H1 (cell line): ENCODE results near the gene ALOX5AP. TPM values are rescaled to one million over a fixed set of nuclear protein-coding genes. Genes with fewer than 3 reads are reported as not detected.

Experiments used
- CTCF ChIA-PET: fragments of 300-600 bp; sonication (Branson Sonifier 250); formaldehyde crosslinking; loops from one replicate; lab custom pipeline; 2021; ENCODE audit not compliant: partially characterized antibody; lab: Charles Lee
- POLR2A ChIA-PET: fragments of 300-600 bp; sonication (Branson Sonifier 250); formaldehyde crosslinking; loops from one replicate; lab custom pipeline; 2021; ENCODE audit warnings: inconsistent platforms; ENCODE audit not compliant: partially characterized antibody; lab: Charles Lee
- DNase-seq, 2 experiments: peaks; one replicate each; pipeline versions ENCODE4 v3.0.0 to v3.0.0-alpha.2; 2010 to 2022; ENCODE audit warnings: low spot score in 2 of 2, low read depth in 1 of 2, mixed read lengths in 1 of 2
- FAIRE-seq: peaks from 2 replicates; lab custom pipeline; 2011; peaks lifted over from hg19 to GRCh38; lab: Jason Lieb, UNC
- H2AFZ ChIP-seq: 2 replicates; pipeline ENCODE4 v1.8.1; 2012; ENCODE audit warnings: low read length, inconsistent platforms
- H2AK5ac ChIP-seq: 2 replicates; pipeline ENCODE4 v1.6.1; 2013; ENCODE audit warnings: low read depth, low read length
- H2BK120ac ChIP-seq: replicated peaks from 2 replicates; pipeline ENCODE3; 2013; ENCODE audit warnings: low read depth, low read length, inconsistent platforms
- H2BK12ac ChIP-seq: 2 replicates; pipeline ENCODE4 v1.6.1; 2013; ENCODE audit warnings: low read depth, low read length
- H2BK15ac ChIP-seq: 2 replicates; pipeline ENCODE4 v1.6.1; 2013; ENCODE audit warnings: low read length
- H2BK20ac ChIP-seq: 2 replicates; pipeline ENCODE4 v1.6.1; 2013; ENCODE audit warnings: low read length
- H2BK5ac ChIP-seq: 2 replicates; pipeline ENCODE4 v1.6.1; 2013; ENCODE audit warnings: low read depth, low read length
- H3K14ac ChIP-seq: 2 replicates; pipeline ENCODE4 v1.6.1; 2013; ENCODE audit warnings: inconsistent platforms; ENCODE audit not compliant: insufficient read length
- H3K18ac ChIP-seq: 2 replicates; pipeline ENCODE4 v1.6.1; 2013; ENCODE audit warnings: low read length; ENCODE audit errors: extremely low read depth
- H3K23ac ChIP-seq: 2 replicates; pipeline ENCODE4 v1.6.1; 2013; ENCODE audit warnings: inconsistent platforms; ENCODE audit not compliant: insufficient read length
- H3K23me2 ChIP-seq: 2 replicates; pipeline ENCODE4 v1.6.1; 2013; ENCODE audit warnings: low read depth, low read length
- H3K27ac ChIP-seq: 2 replicates; pipeline ENCODE4 v1.6.1; 2011; ENCODE audit warnings: low read depth, low read length, inconsistent platforms
- H3K27me3 ChIP-seq, 4 experiments: replicated peaks in 1 of 4; 1 replicate in 1 of 4; 2 replicates in 3 of 4; pipeline versions ENCODE4 v1.6.1 to v1.8.1; 2011 to 2013; ENCODE audit warnings: low read length in 3 of 4, mild to moderate bottlenecking in 3 of 4, inconsistent platforms in 2 of 4, mixed read lengths in 2 of 4, moderate library complexity in 1 of 4; ENCODE audit not compliant: control insufficient read depth in 3 of 4, insufficient read depth in 3 of 4; ENCODE audit errors: extremely low read depth in 1 of 4
- H3K36me3 ChIP-seq, 4 experiments: 2 replicates each; pipeline versions ENCODE4 v1.6.1 to v1.8.1; 2011 to 2013; ENCODE audit warnings: mild to moderate bottlenecking in 4 of 4, low read length in 3 of 4, moderate library complexity in 2 of 4, control low read depth in 1 of 4, inconsistent platforms in 1 of 4; ENCODE audit not compliant: insufficient read depth in 4 of 4, control insufficient read depth in 2 of 4
- H3K4ac ChIP-seq: replicated peaks from 2 replicates; pipeline ENCODE3; 2013; ENCODE audit warnings: low read length, low read depth, mixed read lengths, inconsistent platforms; ENCODE audit not compliant: insufficient read length
- H3K4me1 ChIP-seq, 4 experiments: replicated peaks in 1 of 4; 1 replicate in 1 of 4; 2 replicates in 3 of 4; pipeline versions ENCODE4 v1.6.1 to v1.8.1; 2011 to 2013; ENCODE audit warnings: low read length in 3 of 4, inconsistent platforms in 2 of 4, mixed read lengths in 1 of 4; ENCODE audit not compliant: insufficient read depth in 4 of 4, control insufficient read depth in 3 of 4
- H3K4me2 ChIP-seq, 2 experiments: 2 replicates each; pipeline versions ENCODE4 v1.6.1 to v1.8.1; 2011 to 2013; ENCODE audit warnings: low read depth in 2 of 2, low read length in 2 of 2, control low read depth in 1 of 2, inconsistent platforms in 1 of 2, mild to moderate bottlenecking in 1 of 2; ENCODE audit not compliant: insufficient read depth in 1 of 2
- H3K4me3 ChIP-seq, 4 experiments: fragments of 200-600, 300-600 bp in 1 of 4; sonication (generic), shearing (Covaris generic), sonication (Bioruptor Twin) in 1 of 4; 2 replicates each; pipeline versions ENCODE4 v1.5.1 to v1.8.1; 2011 to 2016; ENCODE audit warnings: low read length in 4 of 4, low read depth in 3 of 4, control low read depth in 2 of 4, inconsistent platforms in 2 of 4, mild to moderate bottlenecking in 2 of 4, mixed read lengths in 1 of 4, moderate library complexity in 1 of 4; ENCODE audit not compliant: insufficient read depth in 2 of 4; ENCODE audit errors: extremely low read depth in 1 of 4
- H3K56ac ChIP-seq: replicated peaks from 2 replicates; pipeline ENCODE3; 2013; ENCODE audit warnings: low read depth, mild to moderate bottlenecking, mixed read lengths, low read length, inconsistent platforms; ENCODE audit not compliant: insufficient read length
- H3K79me1 ChIP-seq: 2 replicates; pipeline ENCODE4 v1.6.1; 2013; ENCODE audit warnings: low read depth, low read length, control low read depth
- H3K79me2 ChIP-seq, 2 experiments: 2 replicates each; pipeline versions ENCODE4 v1.6.1 to v1.8.1; 2012 to 2013; ENCODE audit warnings: low read length in 2 of 2, mild to moderate bottlenecking in 2 of 2, inconsistent platforms in 1 of 2; ENCODE audit not compliant: insufficient read depth in 2 of 2, control insufficient read depth in 1 of 2
- H3K9ac ChIP-seq, 4 experiments: replicated peaks in 1 of 4; 1 replicate in 1 of 4; 2 replicates in 3 of 4; pipeline versions ENCODE4 v1.6.1 to v1.8.1; 2011 to 2013; ENCODE audit warnings: low read depth in 3 of 4, low read length in 3 of 4, control low read depth in 2 of 4, mild to moderate bottlenecking in 2 of 4, moderate library complexity in 2 of 4, inconsistent platforms in 1 of 4; ENCODE audit errors: extremely low read depth in 1 of 4
- H3K9me3 ChIP-seq, 2 experiments: 2 replicates each; pipeline versions ENCODE4 v1.6.1 to v1.8.1; 2012 to 2013; ENCODE audit warnings: mild to moderate bottlenecking in 2 of 2, moderate library complexity in 2 of 2, control low read depth in 1 of 2, inconsistent platforms in 1 of 2, low read depth in 1 of 2, low read length in 1 of 2, mixed read lengths in 1 of 2; ENCODE audit not compliant: insufficient read depth in 2 of 2
- H4K20me1 ChIP-seq, 2 experiments: replicated peaks in 1 of 2; 2 replicates each; pipeline versions ENCODE3 to v1.8.1; 2011 to 2013; ENCODE audit warnings: inconsistent platforms in 2 of 2, low read length in 2 of 2, mild to moderate bottlenecking in 1 of 2; ENCODE audit not compliant: insufficient read depth in 2 of 2, control insufficient read depth in 1 of 2
- H4K5ac ChIP-seq: 2 replicates; pipeline ENCODE4 v1.6.1; 2013; ENCODE audit warnings: low read length, low read depth, mixed read lengths, inconsistent platforms; ENCODE audit not compliant: insufficient read length
- H4K8ac ChIP-seq: 2 replicates; pipeline ENCODE4 v1.8.0; 2013; ENCODE audit warnings: mild to moderate bottlenecking, moderate library complexity, low read length, inconsistent platforms; ENCODE audit not compliant: insufficient read depth; ENCODE audit errors: extremely low read depth
- H4K91ac ChIP-seq: replicated peaks from 2 replicates; pipeline ENCODE3; 2013; ENCODE audit warnings: low read length, mixed read lengths, inconsistent platforms; ENCODE audit not compliant: insufficient read length
- BACH1 ChIP-seq: IDR thresholded peaks from 2 replicates; pipeline ENCODE4 v1.6.1; 2012; ENCODE audit warnings: low read length, improper control_type of control experiment
- BCL11A ChIP-seq, 2 experiments: IDR thresholded peaks; one replicate each; pipeline ENCODE4 v1.6.1; 2011; ENCODE audit warnings: low read depth in 2 of 2, low read length in 2 of 2, mild to moderate bottlenecking in 2 of 2
- CEBPB ChIP-seq: IDR thresholded peaks from 2 replicates; pipeline ENCODE4 v1.6.1; 2012; ENCODE audit warnings: low read depth, low read length
- CREB1 ChIP-seq: IDR thresholded peaks from 2 replicates; pipeline ENCODE4 v1.6.1; 2012; ENCODE audit warnings: inconsistent platforms
- E2F6 ChIP-seq: IDR thresholded peaks from 2 replicates; pipeline ENCODE4 v1.6.1; 2012; ENCODE audit warnings: inconsistent platforms
- KDM5A ChIP-seq: fragments of 200-600 bp; IDR thresholded peaks from 2 replicates; pipeline ENCODE4 v1.7.1; 2012; ENCODE audit warnings: mild to moderate bottlenecking, low read length, inconsistent platforms, mixed read lengths
- POU5F1 ChIP-seq: IDR thresholded peaks from 2 replicates; pipeline ENCODE4 v1.6.1; 2011; ENCODE audit warnings: low read depth, mild to moderate bottlenecking, low read length, moderate library complexity
- RBBP5 ChIP-seq: IDR thresholded peaks from 2 replicates; pipeline ENCODE4 v1.7.1; 2012; ENCODE audit warnings: low read depth, mild to moderate bottlenecking, inconsistent platforms, low read length, moderate library complexity, borderline replicate concordance
- SIX5 ChIP-seq: IDR thresholded peaks from 2 replicates; pipeline ENCODE4 v1.6.1; 2011; ENCODE audit warnings: mild to moderate bottlenecking, low read depth, low read length
- TAF7 ChIP-seq: optimal IDR thresholded peaks from 2 replicates; pipeline ENCODE3; 2011; ENCODE audit warnings: low read depth, mild to moderate bottlenecking, inconsistent platforms, low read length, moderate library complexity, borderline replicate concordance
- TEAD4 ChIP-seq: IDR thresholded peaks from 2 replicates; pipeline ENCODE4 v1.6.1; 2012; ENCODE audit warnings: low read depth, low read length, inconsistent platforms, mixed read lengths
- WGBS, 2 experiments: shearing (Covaris generic) in 1 of 2; methylation state at CpG; one replicate each; pipeline versions ENCODE4 v1.1.6 to v1.1.7; 2013 to 2015; ENCODE audit warnings: low lambda C conversion rate in 2 of 2, mixed read lengths in 2 of 2, inconsistent platforms in 1 of 2, low coverage in 1 of 2, missing lambda C conversion rate in 1 of 2; ENCODE audit not compliant: insufficient replicate concordance in 2 of 2, insufficient coverage in 1 of 2, insufficient read length in 1 of 2; ENCODE audit errors: extremely low coverage in 1 of 2, missing lambda C conversion rate in 1 of 2; 5-methylcytosine and 5-hydroxymethylcytosine counted together
- polyA plus RNA-seq, 7 experiments: library from polyadenylated mRNA; depleted of rRNA in 3 of 7; stranded (reverse) in 5 of 7; unstranded in 2 of 7; fragments of >200 nt in 5 of 7; fragments of 200-250 nt in 2 of 7; gene quantifications; 1 replicate in 5 of 7; 2 replicates in 1 of 7; 4 replicates in 1 of 7; pipeline versions ENCODE4 v1.2.1 to v1.2.3, GENCODE V29; 2011 to 2013; ENCODE audit warnings: missing spikeins in 2 of 7, mixed read lengths in 2 of 7
- total RNA-seq: library from RNA; stranded (reverse); fragmentation: NEBNext Ultra II Directional; extraction: Animal tissue kit (Norgen Biotek cat#: 25700); gene quantifications from 2 replicates; pipeline ENCODE4 v1.2.1, GENCODE V29; 2021
- TF ChIP-seq, protein P1 (sequence below): IDR thresholded peaks from 2 replicates; pipeline ENCODE4 v1.6.1; 2011; ENCODE audit warnings: low read depth, mild to moderate bottlenecking, low read length; ENCODE audit not compliant: insufficient read depth
- TF ChIP-seq, protein P2 (sequence below): IDR thresholded peaks from 2 replicates; pipeline ENCODE4 v1.6.1; 2012; ENCODE audit warnings: low read length, inconsistent platforms

Gene ALOX5AP
- total and polyA plus RNA-seq, 2 of the 8 experiments (the other 6 are each of a cell fraction or from before 2014, with no cell fraction given): not detected

DNA sequence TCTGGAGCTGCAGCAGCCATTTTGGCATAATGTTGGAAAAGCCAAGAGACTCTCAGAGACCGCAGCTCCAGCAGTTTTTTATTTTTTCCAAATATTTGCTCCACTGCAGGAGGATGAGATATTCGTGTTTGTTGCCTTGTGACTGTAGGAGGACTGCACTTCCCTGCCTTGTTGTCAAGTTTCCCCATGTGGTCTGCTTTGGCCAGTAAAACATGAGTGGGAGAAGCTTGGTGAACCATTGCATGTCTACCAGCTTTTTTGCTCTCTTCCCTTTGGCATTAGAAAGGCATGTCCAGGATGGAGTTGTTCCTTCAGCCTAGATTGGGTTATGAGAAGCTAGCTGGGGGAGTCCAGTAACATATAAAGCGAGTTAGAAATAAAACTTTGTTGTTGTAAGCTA is 47.7 kb upstream of the ALOX5AP start:
- Histone ChIP-seq H4K20me1 (no peaks in the 10 kb centered on the region), H4K91ac (no peak overlapping the region), H3K4me2 (no peak overlapping the region), H2BK5ac (no peak overlapping the region), H3K79me1 (no peaks in the 10 kb centered on the region), H3K27me3 (no peaks in the 10 kb centered on the region), H3K4me1 (no peaks in the 10 kb centered on the region), H2AK5ac (no peak overlapping the region), H2BK120ac (no peak overlapping the region), H3K9me3 (no peaks in the 10 kb centered on the region), H3K23me2 (no peaks in the 10 kb centered on the region), H4K5ac (no peak overlapping the region), H2BK15ac (no peak overlapping the region), H4K8ac (no peak overlapping the region), H3K4ac (no peak overlapping the region), H3K36me3 (no peaks in the 10 kb centered on the region), H2BK20ac (no peak overlapping the region), H3K27ac (no peak overlapping the region), H3K9ac (no peak overlapping the region), H3K79me2 (no peaks in the 10 kb centered on the region), H3K23ac (no peak overlapping the region), H3K18ac (no peak overlapping the region), H2AFZ (no peak overlapping the region), H3K4me3 (no peak overlapping the region), H3K14ac (no peak overlapping the region), H2BK12ac (no peak overlapping the region), H3K56ac (no peak overlapping the region)
- POLR2A ChIA-PET: no interaction called here
- 86% methylated on average over 3 of the region's 3 CpGs; no CpG with 5 or more reads in 1 of the 2 experiments for WGBS, 2 experiments
- DNase-seq (no peak), FAIRE-seq (no peak)
- CTCF ChIA-PET: interaction anchor here (1.2 kb wide), 1 partner anchor 92 kb away, joined by 3 read pairs; no protein-coding TSS in a partner anchor
- no peak for TF ChIP-seq E2F6
- TF ChIP-seq SIX5: no peak
- TF ChIP-seq, protein P1, sequence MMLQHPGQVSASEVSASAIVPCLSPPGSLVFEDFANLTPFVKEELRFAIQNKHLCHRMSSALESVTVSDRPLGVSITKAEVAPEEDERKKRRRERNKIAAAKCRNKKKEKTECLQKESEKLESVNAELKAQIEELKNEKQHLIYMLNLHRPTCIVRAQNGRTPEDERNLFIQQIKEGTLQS: no peak
- TF ChIP-seq, protein P2, sequence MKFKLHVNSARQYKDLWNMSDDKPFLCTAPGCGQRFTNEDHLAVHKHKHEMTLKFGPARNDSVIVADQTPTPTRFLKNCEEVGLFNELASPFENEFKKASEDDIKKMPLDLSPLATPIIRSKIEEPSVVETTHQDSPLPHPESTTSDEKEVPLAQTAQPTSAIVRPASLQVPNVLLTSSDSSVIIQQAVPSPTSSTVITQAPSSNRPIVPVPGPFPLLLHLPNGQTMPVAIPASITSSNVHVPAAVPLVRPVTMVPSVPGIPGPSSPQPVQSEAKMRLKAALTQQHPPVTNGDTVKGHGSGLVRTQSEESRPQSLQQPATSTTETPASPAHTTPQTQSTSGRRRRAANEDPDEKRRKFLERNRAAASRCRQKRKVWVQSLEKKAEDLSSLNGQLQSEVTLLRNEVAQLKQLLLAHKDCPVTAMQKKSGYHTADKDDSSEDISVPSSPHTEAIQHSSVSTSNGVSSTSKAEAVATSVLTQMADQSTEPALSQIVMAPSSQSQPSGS: no peak
- no peak for TF ChIP-seq KDM5A
- TF ChIP-seq CEBPB: no peak
- TF ChIP-seq TEAD4: no peak
- no peak for TF ChIP-seq RBBP5
- TF ChIP-seq TAF7: no peak
- no peak for TF ChIP-seq BCL11A (IDR thresholded peaks at IDR 0.05; ENCODE audit: low read depth in 2 of 2, low read length in 2 of 2)
- no peak for TF ChIP-seq CREB1
- no peak for TF ChIP-seq BACH1
- TF ChIP-seq POU5F1: no peak
